HG02943 (cell line): Measurements from ENCODE around the gene BRD4.
"Not testable (repeated sequence)": the region's sequence is repeated elsewhere in the genome, so short reads cannot be mapped to it uniquely, and the experiment has no call there.

ENCODE experiments used
- ATAC-seq: cut with Tn5 transposase; IDR thresholded peaks from one replicate; pipeline ENCODE4 v1.9.1; 2021; ENCODE audit warnings: mild to moderate bottlenecking, low read depth, moderate library complexity; ENCODE audit not compliant: unreplicated experiment

Gene BRD4

DNA sequence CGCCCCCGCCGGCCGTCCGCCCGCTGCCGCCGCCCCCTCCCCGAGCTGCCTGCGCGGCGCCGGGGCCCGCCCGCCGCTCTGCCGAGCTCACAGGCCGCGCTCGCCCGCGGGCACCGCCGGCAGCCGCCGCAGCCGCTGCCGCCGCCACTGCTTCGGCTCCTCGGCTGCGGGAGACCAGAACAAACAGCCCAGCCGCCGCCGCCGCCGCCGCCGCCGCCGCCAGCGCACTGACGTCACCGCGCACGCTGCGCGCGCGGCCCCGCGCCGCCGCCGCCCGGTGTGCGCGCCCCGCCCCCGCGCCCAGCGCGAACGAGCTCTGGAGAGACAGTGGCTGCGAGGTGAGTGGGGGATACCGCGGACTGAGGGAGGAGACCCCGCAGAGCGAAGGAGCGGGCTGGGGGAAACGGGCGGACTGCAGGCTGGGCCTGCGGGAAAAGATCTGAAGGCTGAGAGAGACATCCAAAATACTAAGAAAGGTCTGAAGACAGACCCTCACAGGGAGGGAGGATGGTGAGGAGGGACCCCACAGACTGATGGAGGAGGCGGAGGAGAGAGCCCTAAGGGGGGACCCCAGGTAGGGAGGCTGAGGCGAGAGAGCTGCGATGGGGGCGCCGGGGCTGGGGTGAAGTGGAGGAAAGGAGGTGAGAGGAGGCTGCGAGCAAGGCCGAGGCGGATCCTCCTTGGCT, at the start of gene BRD4:
BRD4 (minus strand) TSS at position 229 of the 686 bp plus-strand sequence. CDS start 59,440 bp downstream, outside the sequence.
- ATAC-seq, result no peak

- no peak for ATAC-seq
Measured at GRCh38 chr19:15381864-15382263, 49.5 kb upstream of the BRD4 start.

- ATAC-seq, result no peak
Measured at GRCh38 chr19:15381429-15381828, 49.1 kb upstream of the BRD4 start.

- peak; percentile 25 for ATAC-seq
Measured at GRCh38 chr19:15379999-15380647, 47.8 kb upstream of the BRD4 start.

GRCh38 chr19:15379083-15379998, 47.0 kb upstream of the BRD4 start, which contains the start of gene AKAP8:
Gene AKAP8, minus strand, starts transcription at chr19:15379787. Its CDS starts 56 bp downstream, at chr19:15379731.
- ATAC-seq, result peak; percentile 82

- no peak for ATAC-seq
Measured at GRCh38 chr19:15378534-15379082, 46.3 kb upstream of the BRD4 start.

- no peak for ATAC-seq
Measured at GRCh38 chr19:15374796-15375440, 42.6 kb upstream of the BRD4 start.

- ATAC-seq, result no peak
Measured at GRCh38 chr19:15374105-15374651, 41.8 kb upstream of the BRD4 start.

DNA sequence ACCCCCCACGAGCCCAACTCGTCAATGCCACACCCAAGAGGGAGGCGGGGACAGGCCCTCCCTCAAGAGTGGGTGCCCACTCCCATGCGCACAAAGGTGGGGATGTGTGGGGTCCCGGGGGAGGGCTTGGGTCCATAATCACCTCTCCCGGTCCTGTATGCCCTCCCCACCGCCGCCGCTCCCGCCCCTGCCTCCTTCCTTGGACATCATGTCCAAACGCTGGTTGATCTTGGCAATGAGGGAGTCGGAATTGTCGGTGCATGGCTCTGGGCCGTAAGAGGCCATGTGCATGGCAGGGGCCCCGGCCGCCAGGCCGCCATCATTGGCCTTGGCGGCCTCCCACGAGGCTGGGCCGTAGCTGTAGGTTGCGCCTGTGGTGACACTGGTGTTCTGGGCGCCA, 41.3 kb upstream of the BRD4 start:
- no peak for ATAC-seq

DNA sequence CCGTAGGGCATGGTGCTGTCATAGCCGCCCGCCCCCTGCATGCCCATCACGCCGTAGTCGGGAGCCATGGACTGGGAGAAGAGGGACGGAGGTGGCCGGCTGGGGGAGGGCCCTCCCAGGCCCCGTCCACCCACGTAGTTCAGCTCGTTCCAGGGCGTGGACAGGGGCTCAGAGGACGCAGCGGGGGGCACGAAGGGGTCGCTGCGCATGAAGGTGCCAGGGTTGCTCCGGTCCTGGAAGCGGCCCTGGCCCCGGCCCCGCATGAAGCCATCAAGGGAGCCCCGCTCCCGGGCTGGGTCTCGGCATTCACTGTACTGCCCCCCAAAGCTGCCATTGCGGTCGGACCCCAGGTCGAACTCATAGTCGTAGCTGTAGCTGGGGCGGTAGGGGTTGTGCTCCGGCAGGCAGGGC, 40.6 kb upstream of the BRD4 start:
- no peak for ATAC-seq

DNA sequence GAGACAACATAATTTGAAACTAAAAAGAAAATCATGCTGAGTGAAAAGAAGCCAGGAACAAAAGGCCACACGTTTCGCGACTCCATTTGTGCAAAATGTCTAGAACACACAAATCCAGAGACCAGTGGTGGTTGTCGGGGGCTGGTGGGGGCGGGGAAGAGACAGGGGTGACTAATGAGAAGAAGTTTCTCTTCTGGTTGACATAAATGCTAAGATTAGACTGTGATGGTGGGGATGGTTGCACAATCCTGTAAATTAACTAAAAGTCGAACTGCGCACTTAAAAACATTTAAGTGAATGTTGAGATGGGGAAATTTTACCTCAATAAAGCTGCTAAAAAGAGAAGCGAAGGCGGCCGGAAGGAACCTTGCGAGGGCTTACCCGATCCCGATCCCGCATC, 40.1 kb upstream of the BRD4 start:
- no peak for ATAC-seq

DNA sequence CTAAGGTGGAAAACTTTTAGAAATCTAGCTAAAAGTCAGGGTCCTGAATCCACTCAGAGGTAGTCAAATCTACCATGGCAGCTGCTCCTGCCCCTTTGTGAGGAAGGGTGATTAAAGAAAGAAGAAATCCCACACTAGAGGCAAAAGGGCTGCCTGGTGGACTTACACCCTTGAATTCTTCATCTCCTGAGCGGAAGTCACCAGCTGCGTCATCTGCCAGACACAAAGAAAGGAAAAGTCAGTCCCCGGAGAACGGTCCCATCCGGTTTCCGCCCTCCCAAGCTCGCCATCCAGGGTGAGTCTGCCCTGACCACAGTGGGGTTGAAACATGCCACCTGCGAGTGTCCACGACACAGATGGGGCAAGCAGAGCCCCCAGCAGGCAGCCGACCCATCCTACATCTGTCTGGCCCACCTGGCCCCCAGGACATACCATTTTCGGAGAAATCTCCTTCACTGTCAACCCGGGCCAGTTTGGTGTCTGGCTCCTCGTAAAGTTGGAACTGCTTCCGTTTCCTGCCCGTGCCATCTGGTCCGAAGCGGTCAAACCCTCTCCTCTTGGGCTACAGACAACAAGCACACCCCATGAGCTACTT, 39.5 kb upstream of the BRD4 start:
- no peak for ATAC-seq

DNA sequence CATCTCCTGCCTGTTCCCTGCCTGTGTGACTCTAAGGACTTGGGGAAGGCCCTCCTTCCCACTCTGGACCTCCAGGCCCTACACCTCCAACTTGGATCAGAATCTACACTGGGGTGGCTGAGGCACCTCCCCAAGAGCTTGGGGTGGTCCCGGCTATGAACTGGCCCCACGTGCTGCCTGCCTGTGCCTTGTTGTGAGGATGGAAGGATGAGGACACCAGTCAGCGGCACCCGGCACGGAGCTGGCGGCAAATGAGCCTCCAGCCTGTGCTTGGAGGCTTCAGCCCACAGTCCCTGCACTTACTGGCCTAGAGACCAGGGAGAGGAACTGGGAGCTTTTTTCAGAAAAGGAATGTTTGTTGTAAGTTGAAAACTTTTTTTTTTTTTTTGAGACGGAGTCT, 38.8 kb upstream of the BRD4 start:
- ATAC-seq, result no peak

GRCh38 chr19:15369594-15369891, 37.2 kb upstream of the BRD4 start:
- ATAC-seq, result no peak

GRCh38 chr19:15368798-15369593, 36.7 kb upstream of the BRD4 start:
- no peak for ATAC-seq

- no peak for ATAC-seq
Measured at GRCh38 chr19:15368051-15368632, 35.8 kb upstream of the BRD4 start.

DNA sequence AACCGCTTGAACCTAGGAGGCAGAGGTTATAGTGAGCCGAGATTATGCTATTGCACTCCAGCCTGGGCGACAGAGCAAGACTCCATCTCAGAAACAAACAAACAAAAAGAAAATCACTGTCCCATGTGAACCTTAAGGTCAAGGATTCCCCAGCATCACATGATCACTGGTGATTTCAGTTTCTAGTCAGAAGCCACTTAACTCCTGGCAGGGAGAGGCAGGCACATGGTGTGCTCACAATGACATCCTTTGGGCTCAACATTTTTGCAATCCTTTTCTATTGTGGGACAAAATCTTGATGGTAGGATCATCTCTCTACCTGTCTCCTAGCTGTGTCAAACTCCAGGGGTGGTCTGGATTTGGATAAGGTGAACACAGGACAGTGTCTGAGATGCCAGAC, 35.1 kb upstream of the BRD4 start:
- ATAC-seq, result no peak

- no peak for ATAC-seq
Measured at GRCh38 chr19:15365264-15365663, 32.9 kb upstream of the BRD4 start.

GRCh38 chr19:15363791-15364190, 31.5 kb upstream of the BRD4 start:
- ATAC-seq, result not testable (repeated sequence)
